OCI-LY3 (cell line): Measurements from ENCODE around the gene OR1S1.

Source experiments
- CTCF ChIP-seq: fragments of 200-600, 300-600 bp; sonication (generic); IDR thresholded peaks from 2 replicates; pipeline ENCODE4 v1.5.1; 2014; ENCODE audit warnings: antibody characterized with exemption, low read length, low read depth
- EZH2phosphoT487 ChIP-seq: fragments of 200-600 bp; shearing (Covaris generic); IDR thresholded peaks from 2 replicates; pipeline ENCODE4 v1.6.1; 2018; ENCODE audit warnings: antibody characterized with exemption, mixed run types, low read depth

DNA sequence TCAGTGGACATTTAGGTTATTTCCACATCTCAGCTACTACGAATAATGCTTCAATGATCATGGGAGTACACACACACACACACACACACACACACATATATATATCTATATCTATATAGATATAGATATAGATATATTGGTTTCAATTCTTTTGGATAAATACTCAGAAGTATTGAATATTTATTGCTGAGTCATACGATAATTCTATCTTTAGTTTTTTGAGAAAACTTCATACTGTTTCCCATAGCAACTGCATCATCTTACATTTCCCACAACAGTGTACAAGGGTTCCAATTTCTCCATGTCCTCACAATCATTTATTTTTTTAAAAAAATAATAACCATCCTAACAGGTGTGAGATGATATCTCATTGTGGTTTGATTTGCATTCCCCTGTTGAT lies 16.6 kb upstream of the OR1S1 start:
- TF ChIP-seq CTCF (no peak), EZH2phosphoT487 (no peak)
